HepG2 (cell line): ENCODE measurements around the gene AHCYL1. TPM values are rescaled to one million over a fixed set of nuclear protein-coding genes. Genes with fewer than 3 reads are reported as not detected.

Experiments
- EED ChIP-seq: sonication (generic); formaldehyde crosslinking; IDR thresholded peaks from 2 replicates; pipeline ENCODE4 v1.5.0; 2020; ENCODE audit warnings: mild to moderate bottlenecking, missing genetic modification reagents
- FOXK2 ChIP-seq: fragments of 450-650 bp; IDR thresholded peaks from 2 replicates; pipeline ENCODE4 v1.6.1; 2016
- HNRNPLL ChIP-seq: fragments of 200-400 bp; formaldehyde crosslinking; IDR thresholded peaks from 2 replicates; pipeline ENCODE4 v1.6.1; 2017; ENCODE audit warnings: mild to moderate bottlenecking, low read depth, low read length; ENCODE audit not compliant: poor library complexity, severe bottlenecking
- HOXD1 ChIP-seq: sonication (generic); formaldehyde crosslinking; IDR thresholded peaks from 2 replicates; pipeline ENCODE4 v1.5.0; 2020; ENCODE audit warnings: missing genetic modification reagents
- MYC ChIP-seq: sonication (generic); formaldehyde crosslinking; IDR thresholded peaks from 2 replicates; pipeline ENCODE4 v1.9.0; 2021; ENCODE audit warnings: missing genetic modification reagents, borderline replicate concordance
- MYNN ChIP-seq: sonication (generic); formaldehyde crosslinking; IDR thresholded peaks from 2 replicates; pipeline ENCODE4 v1.4.0; 2020; ENCODE audit warnings: mild to moderate bottlenecking, low read depth, missing genetic modification reagents
- NRL ChIP-seq: sonication (generic); formaldehyde crosslinking; IDR thresholded peaks from 2 replicates; pipeline ENCODE4 v1.5.0; 2020; ENCODE audit warnings: missing genetic modification reagents, mild to moderate bottlenecking, moderate library complexity, borderline replicate concordance
- SNRNP70 ChIP-seq: fragments of 200-400 bp; formaldehyde crosslinking; IDR thresholded peaks from 2 replicates; pipeline ENCODE4 v1.6.1; 2017; ENCODE audit warnings: mild to moderate bottlenecking, low read depth, low read length, moderate library complexity
- U2AF2 ChIP-seq: fragments of 200-400 bp; formaldehyde crosslinking; IDR thresholded peaks from 2 replicates; pipeline ENCODE4 v1.6.1; 2017; ENCODE audit warnings: low read depth, mild to moderate bottlenecking, low read length
- WIZ ChIP-seq: sonication (generic); formaldehyde crosslinking; IDR thresholded peaks from 2 replicates; pipeline ENCODE4 v1.5.1; 2020; ENCODE audit warnings: mild to moderate bottlenecking, missing genetic modification reagents
- ZBTB1 ChIP-seq: sonication (generic); formaldehyde crosslinking; IDR thresholded peaks from 2 replicates; pipeline ENCODE4 v1.4.0; 2020; ENCODE audit warnings: missing genetic modification reagents, borderline replicate concordance
- ZBTB26 ChIP-seq: IDR thresholded peaks from 2 replicates; pipeline ENCODE4 v1.6.1; 2016; ENCODE audit warnings: missing compliant biosample characterization, missing genetic modification reagents, borderline replicate concordance
- ZBTB7B ChIP-seq: sonication (generic); formaldehyde crosslinking; IDR thresholded peaks from 2 replicates; pipeline ENCODE4 v1.4.0; 2020; ENCODE audit warnings: missing genetic modification reagents
- ZNF275 ChIP-seq: sonication (generic); formaldehyde crosslinking; IDR thresholded peaks from 2 replicates; pipeline ENCODE4 v1.8.0; 2022; ENCODE audit warnings: missing genetic modification reagents, mild to moderate bottlenecking, inconsistent platforms, borderline replicate concordance
- ZNF451 ChIP-seq: sonication (generic); formaldehyde crosslinking; IDR thresholded peaks from 2 replicates; pipeline ENCODE4 v1.5.0; 2020; ENCODE audit warnings: mild to moderate bottlenecking, missing genetic modification reagents
- ZZZ3 ChIP-seq: sonication (generic); formaldehyde crosslinking; IDR thresholded peaks from 2 replicates; pipeline ENCODE4 v1.4.0; 2020; ENCODE audit warnings: missing genetic modification reagents, mild to moderate bottlenecking, borderline replicate concordance
- polyA plus RNA-seq, 8 experiments: library from polyadenylated mRNA; depleted of rRNA in 3 of 8; stranded (reverse) in 7 of 8; unstranded in 1 of 8; fragments of >200 nt; fragmentation: Illumina TruSeq in 4 of 8; extraction: Trizol in 4 of 8; gene quantifications; 2 replicates each; pipeline versions ENCODE4 v1.2.1 to v1.2.3, GENCODE V29; 2011 to 2016; ENCODE audit warnings: low read depth in 4 of 8, missing spikeins in 1 of 8, mixed read lengths in 1 of 8; ENCODE audit not compliant: insufficient read depth in 1 of 8
- total RNA-seq, 5 experiments: library from RNA; depleted of rRNA; stranded (reverse); fragments of >200 nt; fragmentation: Illumina TruSeq; extraction: Trizol; gene quantifications; 2 replicates each; pipeline ENCODE4 v1.2.3, GENCODE V29; 2016; ENCODE audit warnings: low read depth in 1 of 5
- TF ChIP-seq, protein P1 (sequence below): sonication (generic); formaldehyde crosslinking; IDR thresholded peaks from 2 replicates; pipeline ENCODE4 v1.4.0; 2020; ENCODE audit warnings: missing genetic modification reagents, mild to moderate bottlenecking, borderline replicate concordance
- TF ChIP-seq, protein P2 (sequence below): sonication (generic); formaldehyde crosslinking; IDR thresholded peaks from 2 replicates; pipeline ENCODE4 v1.4.0; 2020; ENCODE audit warnings: mild to moderate bottlenecking, missing genetic modification reagents, borderline replicate concordance

The AHCYL1 gene
- total and polyA plus RNA-seq, 2 of the 13 experiments (the other 11 are each of a cell fraction or from before 2014, with no cell fraction given) = 40.9 to 76.3 TPM

GRCh38 chr1:109984456-109985246 lies at the start of gene AHCYL1 (continued):
- peak; percentile 89 for TF ChIP-seq MYC (CRISPR knock-in tag)
- TF ChIP-seq EED (CRISPR knock-in tag) = peak; percentile 75; the same call in 1 of the 2 replicates
- TF ChIP-seq ZNF275 (CRISPR knock-in tag) = peak; percentile 52; the same call in 1 of the 2 replicates
- peak; percentile 46; the same call in 1 of the 2 replicates for TF ChIP-seq ZZZ3 (CRISPR knock-in tag)
- TF ChIP-seq ZNF451 (CRISPR knock-in tag) = no peak
- TF ChIP-seq, protein P1, sequence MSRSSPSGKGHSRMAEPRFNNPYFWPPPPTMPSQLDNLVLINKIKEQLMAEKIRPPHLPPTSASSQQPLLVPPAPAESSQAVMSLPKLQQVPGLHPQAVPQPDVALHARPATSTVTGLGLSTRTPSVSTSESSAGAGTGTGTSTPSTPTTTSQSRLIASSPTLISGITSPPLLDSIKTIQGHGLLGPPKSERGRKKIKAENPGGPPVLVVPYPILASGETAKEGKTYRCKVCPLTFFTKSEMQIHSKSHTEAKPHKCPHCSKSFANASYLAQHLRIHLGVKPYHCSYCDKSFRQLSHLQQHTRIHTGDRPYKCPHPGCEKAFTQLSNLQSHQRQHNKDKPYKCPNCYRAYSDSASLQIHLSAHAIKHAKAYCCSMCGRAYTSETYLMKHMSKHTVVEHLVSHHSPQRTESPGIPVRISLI = 0 out of 2 replicates have a peak, but pooled peaks have one; percentile 15
- no peak for TF ChIP-seq NRL (CRISPR knock-in tag)
- TF ChIP-seq ZBTB26 (CRISPR knock-in tag) = peak; percentile 77
- no peak for TF ChIP-seq ZBTB1 (CRISPR knock-in tag)
- peak; percentile 79 for TF ChIP-seq ZBTB7B (CRISPR knock-in tag)
- TF ChIP-seq HNRNPLL = peak; percentile 94
- no peak for TF ChIP-seq U2AF2
- TF ChIP-seq MYNN = no peak
- TF ChIP-seq WIZ = peak; percentile 6; the same call in 1 of the 2 replicates
- TF ChIP-seq SNRNP70 = no peak
- TF ChIP-seq FOXK2 = no peak
- TF ChIP-seq, protein P2, sequence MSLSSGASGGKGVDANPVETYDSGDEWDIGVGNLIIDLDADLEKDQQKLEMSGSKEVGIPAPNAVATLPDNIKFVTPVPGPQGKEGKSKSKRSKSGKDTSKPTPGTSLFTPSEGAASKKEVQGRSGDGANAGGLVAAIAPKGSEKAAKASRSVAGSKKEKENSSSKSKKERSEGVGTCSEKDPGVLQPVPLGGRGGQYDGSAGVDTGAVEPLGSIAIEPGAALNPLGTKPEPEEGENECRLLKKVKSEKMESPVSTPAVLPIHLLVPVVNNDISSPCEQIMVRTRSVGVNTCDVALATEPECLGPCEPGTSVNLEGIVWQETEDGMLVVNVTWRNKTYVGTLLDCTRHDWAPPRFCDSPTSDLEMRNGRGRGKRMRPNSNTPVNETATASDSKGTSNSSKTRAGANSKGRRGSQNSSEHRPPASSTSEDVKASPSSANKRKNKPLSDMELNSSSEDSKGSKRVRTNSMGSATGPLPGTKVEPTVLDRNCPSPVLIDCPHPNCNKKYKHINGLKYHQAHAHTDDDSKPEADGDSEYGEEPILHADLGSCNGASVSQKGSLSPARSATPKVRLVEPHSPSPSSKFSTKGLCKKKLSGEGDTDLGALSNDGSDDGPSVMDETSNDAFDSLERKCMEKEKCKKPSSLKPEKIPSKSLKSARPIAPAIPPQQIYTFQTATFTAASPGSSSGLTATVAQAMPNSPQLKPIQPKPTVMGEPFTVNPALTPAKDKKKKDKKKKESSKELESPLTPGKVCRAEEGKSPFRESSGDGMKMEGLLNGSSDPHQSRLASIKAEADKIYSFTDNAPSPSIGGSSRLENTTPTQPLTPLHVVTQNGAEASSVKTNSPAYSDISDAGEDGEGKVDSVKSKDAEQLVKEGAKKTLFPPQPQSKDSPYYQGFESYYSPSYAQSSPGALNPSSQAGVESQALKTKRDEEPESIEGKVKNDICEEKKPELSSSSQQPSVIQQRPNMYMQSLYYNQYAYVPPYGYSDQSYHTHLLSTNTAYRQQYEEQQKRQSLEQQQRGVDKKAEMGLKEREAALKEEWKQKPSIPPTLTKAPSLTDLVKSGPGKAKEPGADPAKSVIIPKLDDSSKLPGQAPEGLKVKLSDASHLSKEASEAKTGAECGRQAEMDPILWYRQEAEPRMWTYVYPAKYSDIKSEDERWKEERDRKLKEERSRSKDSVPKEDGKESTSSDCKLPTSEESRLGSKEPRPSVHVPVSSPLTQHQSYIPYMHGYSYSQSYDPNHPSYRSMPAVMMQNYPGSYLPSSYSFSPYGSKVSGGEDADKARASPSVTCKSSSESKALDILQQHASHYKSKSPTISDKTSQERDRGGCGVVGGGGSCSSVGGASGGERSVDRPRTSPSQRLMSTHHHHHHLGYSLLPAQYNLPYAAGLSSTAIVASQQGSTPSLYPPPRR (CRISPR knock-in tag) = no peak; the same call in none of the 2 replicates
- TF ChIP-seq HOXD1 (CRISPR knock-in tag) = no peak
